Nephron progenitor cell (in vitro differentiated cells): Measurements from ENCODE around the gene GRM8.

Experiments used
- DNase-seq: peaks from one replicate; pipeline ENCODE4 v3.0.0; 2021
- H3K27ac Mint-ChIP-seq: 2 replicates; pipeline ENCODE4 v1.8.0; 2021; ENCODE audit warnings: mild to moderate bottlenecking, moderate library complexity, mixed read lengths
- H3K27me3 Mint-ChIP-seq: 2 replicates; pipeline ENCODE4 v1.8.0; 2021; ENCODE audit warnings: mild to moderate bottlenecking, low read depth, mixed read lengths; ENCODE audit not compliant: poor library complexity
- H3K36me3 Mint-ChIP-seq: 2 replicates; pipeline ENCODE4 v1.8.0; 2021; ENCODE audit warnings: low read depth, mixed read lengths
- H3K4me1 Mint-ChIP-seq: 2 replicates; pipeline ENCODE4 v1.8.0; 2021; ENCODE audit warnings: mixed read lengths
- H3K4me3 Mint-ChIP-seq: 2 replicates; pipeline ENCODE4 v1.8.0; 2021; ENCODE audit warnings: mild to moderate bottlenecking, moderate library complexity, mixed read lengths
- H3K9me3 Mint-ChIP-seq: 2 replicates; pipeline ENCODE4 v1.8.0; 2021; ENCODE audit warnings: mild to moderate bottlenecking, moderate library complexity, mixed read lengths
- CTCF ChIP-seq: fragments of 200-600 bp; sonication (generic); IDR thresholded peaks from 2 replicates; pipeline ENCODE4 v1.5.0; 2021; ENCODE audit warnings: antibody characterized with exemption

GRM8 gene

DNA sequence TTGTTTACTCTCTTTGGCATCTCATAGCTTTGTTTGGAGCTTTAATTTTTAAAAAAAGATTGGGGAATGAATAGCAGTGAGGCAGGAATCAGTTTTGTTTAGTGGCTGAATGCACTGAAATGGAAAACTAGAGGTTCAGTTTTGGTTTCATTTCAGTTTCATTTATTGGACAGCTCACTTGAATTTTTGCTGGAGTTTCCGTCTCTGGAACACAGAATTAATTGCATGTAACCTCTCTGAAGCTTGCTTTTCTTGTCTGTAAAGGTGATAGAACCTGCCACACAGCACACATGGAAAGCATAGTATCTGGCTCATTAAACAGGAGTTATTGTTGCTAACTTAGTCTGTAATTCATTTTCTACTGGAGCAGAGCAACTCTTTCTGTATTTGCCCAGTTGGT is 7.1 kb downstream of the GRM8 start:
- DNase-seq: no peak
- no peak overlapping the region for H3K4me3 Mint-ChIP-seq
- H3K36me3 Mint-ChIP-seq: no peaks in the 10 kb centered on the region
- H3K27me3 Mint-ChIP-seq: peaks cover 48% of the 10 kb centered on the region
- no peak for TF ChIP-seq CTCF
- H3K27ac Mint-ChIP-seq: no peak overlapping the region
- peaks cover 18% of the 10 kb centered on the region for H3K4me1 Mint-ChIP-seq
- no peaks in the 10 kb centered on the region for H3K9me3 Mint-ChIP-seq

- no peak for TF ChIP-seq CTCF
- peaks cover 18% of the 10 kb centered on the region for H3K4me1 Mint-ChIP-seq
- H3K27me3 Mint-ChIP-seq: peaks cover 43% of the 10 kb centered on the region
- no peak overlapping the region for H3K4me3 Mint-ChIP-seq
- H3K9me3 Mint-ChIP-seq: no peaks in the 10 kb centered on the region
- H3K27ac Mint-ChIP-seq: no peak overlapping the region
- no peak for DNase-seq
- H3K36me3 Mint-ChIP-seq: no peaks in the 10 kb centered on the region
Measured at GRCh38 chr7:127245002-127245401, 7.7 kb downstream of the GRM8 start.

GRCh38 chr7:127239814-127240213 is 12.9 kb downstream of the GRM8 start:
- H3K4me1 Mint-ChIP-seq: peaks cover 4% of the 10 kb centered on the region
- H3K27me3 Mint-ChIP-seq: peaks cover 11% of the 10 kb centered on the region
- no peak for TF ChIP-seq CTCF
- DNase-seq: no peak
- no peak overlapping the region for H3K4me3 Mint-ChIP-seq
- H3K36me3 Mint-ChIP-seq: no peaks in the 10 kb centered on the region
- H3K27ac Mint-ChIP-seq: no peak overlapping the region
- H3K9me3 Mint-ChIP-seq: no peaks in the 10 kb centered on the region

- Mint-ChIP-seq H3K4me1 (no peaks in the 10 kb centered on the region), H3K27me3 (peaks cover 4% of the 10 kb centered on the region), H3K9me3 (no peaks in the 10 kb centered on the region), H3K36me3 (no peaks in the 10 kb centered on the region), H3K4me3 (no peak overlapping the region), H3K27ac (no peak overlapping the region)
- no peak for DNase-seq
- no peak for TF ChIP-seq CTCF
Measured at GRCh38 chr7:127233630-127234029, 19.1 kb downstream of the GRM8 start.

- no peak for DNase-seq
- Mint-ChIP-seq H3K36me3 (no peaks in the 10 kb centered on the region), H3K27ac (no peak overlapping the region), H3K9me3 (no peaks in the 10 kb centered on the region), H3K27me3 (no peaks in the 10 kb centered on the region), H3K4me1 (no peaks in the 10 kb centered on the region), H3K4me3 (no peak overlapping the region)
- TF ChIP-seq CTCF: no peak
Measured at GRCh38 chr7:127231415-127231814, 21.3 kb downstream of the GRM8 start.

- Mint-ChIP-seq H3K4me1 (no peaks in the 10 kb centered on the region), H3K4me3 (no peak overlapping the region), H3K27me3 (no peaks in the 10 kb centered on the region), H3K9me3 (no peaks in the 10 kb centered on the region), H3K36me3 (no peaks in the 10 kb centered on the region), H3K27ac (no peak overlapping the region)
- TF ChIP-seq CTCF: no peak
- DNase-seq: no peak
Measured at GRCh38 chr7:127230192-127230925, 22.4 kb downstream of the GRM8 start.
